Suppressor macrophage treated with lipopolysaccharide for 4 hours (primary cell): ENCODE measurements around the gene GJA1.

ENCODE experiments used
- DNase-seq: peaks from one replicate; pipeline ENCODE4 v3.0.0-alpha.2; 2020

GJA1 gene

GRCh38 chr6:121492536-121492935, 57.1 kb downstream of the GJA1 start:
- DNase-seq, result no peak

GRCh38 chr6:121497970-121498375, 62.5 kb downstream of the GJA1 start:
- no peak for DNase-seq

GRCh38 chr6:121498481-121499276, 63.2 kb downstream of the GJA1 start:
- DNase-seq, result no peak
